Activated naive CD4-positive, alpha-beta T cell treated with anti-CD3 and anti-CD28 coated beads, Interleukin-2, amount 50 U/mL, for 24 hours (primary cell): ENCODE data around the gene MRPS33.

Source experiments
- H3K27ac Mint-ChIP-seq: one replicate; pipeline ENCODE4 v1.8.0; 2021; ENCODE audit warnings: mild to moderate bottlenecking, mixed read lengths
- H3K27me3 Mint-ChIP-seq: one replicate; pipeline ENCODE4 v1.8.0; 2021; ENCODE audit warnings: mixed read lengths
- H3K36me3 Mint-ChIP-seq: one replicate; pipeline ENCODE4 v1.8.0; 2021; ENCODE audit warnings: mixed read lengths
- H3K4me1 Mint-ChIP-seq: one replicate; pipeline ENCODE4 v1.8.0; 2021; ENCODE audit warnings: mixed read lengths
- H3K4me3 Mint-ChIP-seq: one replicate; pipeline ENCODE4 v1.8.0; 2021; ENCODE audit warnings: mild to moderate bottlenecking, mixed read lengths
- H3K9me3 Mint-ChIP-seq: one replicate; pipeline ENCODE4 v1.8.0; 2021; ENCODE audit warnings: mixed read lengths

Gene MRPS33

DNA sequence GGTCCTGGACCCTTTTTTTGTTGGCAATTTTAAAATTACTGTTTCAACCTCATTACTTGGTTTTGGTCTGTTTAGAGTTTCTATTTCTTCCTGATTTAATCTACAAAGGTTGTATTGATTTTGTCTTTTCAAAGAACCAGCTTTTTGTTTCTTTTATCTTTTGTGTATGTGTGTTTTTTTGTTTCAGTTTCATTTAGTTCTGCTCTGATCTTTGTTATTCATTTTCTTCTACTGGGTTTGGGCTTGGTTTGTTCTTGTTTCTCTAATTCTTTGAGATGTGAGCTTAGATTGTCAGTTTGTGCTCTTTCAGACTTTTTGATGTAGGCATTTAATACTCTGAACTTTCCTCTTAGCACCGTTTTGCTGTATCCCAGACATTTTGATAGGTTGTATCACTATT lies 8.5 kb upstream of the MRPS33 start:
- Mint-ChIP-seq H3K36me3 (peaks cover 6% of the 10 kb centered on the region), H3K9me3 (peaks cover 8% of the 10 kb centered on the region), H3K4me3 (peak overlapping the region; percentile 56), H3K27me3 (peaks cover 2% of the 10 kb centered on the region), H3K27ac (peak overlapping the region; percentile 79), H3K4me1 (peaks cover 20% of the 10 kb centered on the region)

- Mint-ChIP-seq H3K36me3 (peaks cover 3% of the 10 kb centered on the region), H3K9me3 (no peaks in the 10 kb centered on the region), H3K27ac (no peak overlapping the region), H3K4me1 (peaks cover 25% of the 10 kb centered on the region), H3K27me3 (peaks cover 4% of the 10 kb centered on the region), H3K4me3 (no peak overlapping the region)
Observed at GRCh38 chr7:141017555-141017954, 2.8 kb upstream of the MRPS33 start.

DNA sequence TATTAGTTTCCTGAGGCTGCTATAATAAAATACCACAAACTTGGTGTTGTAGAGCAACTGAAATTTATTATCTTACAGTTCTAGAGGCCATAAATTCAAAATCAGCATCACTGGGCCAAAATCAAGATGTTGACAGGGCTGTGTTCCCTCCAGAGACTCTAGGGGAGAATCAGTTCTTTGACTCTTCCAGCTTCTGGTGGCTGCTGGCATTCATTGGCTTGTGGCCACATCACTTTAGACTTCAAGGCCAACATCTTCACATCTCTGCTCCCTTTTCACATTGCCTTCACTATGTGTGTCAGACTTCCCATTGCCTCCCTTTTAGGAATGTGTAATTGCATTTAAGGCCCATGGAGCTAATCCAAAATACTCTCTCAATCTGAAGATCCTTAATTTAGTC lies 1.6 kb upstream of the MRPS33 start:
- Mint-ChIP-seq H3K9me3 (no peaks in the 10 kb centered on the region), H3K4me1 (peaks cover 34% of the 10 kb centered on the region), H3K27me3 (peaks cover 2% of the 10 kb centered on the region), H3K4me3 (no peak overlapping the region), H3K36me3 (peaks cover 3% of the 10 kb centered on the region), H3K27ac (no peak overlapping the region)

- peaks cover 2% of the 10 kb centered on the region for H3K27me3 Mint-ChIP-seq
- peak overlapping the region; percentile 100 for H3K27ac Mint-ChIP-seq
- H3K4me1 Mint-ChIP-seq: peaks cover 48% of the 10 kb centered on the region
- no peaks in the 10 kb centered on the region for H3K9me3 Mint-ChIP-seq
- peaks cover 12% of the 10 kb centered on the region for H3K36me3 Mint-ChIP-seq
- H3K4me3 Mint-ChIP-seq: peak overlapping the region; percentile 98
Observed at GRCh38 chr7:141014125-141014523, 628 bp downstream of the MRPS33 start.

GRCh38 chr7:141013345-141013715 lies 1.4 kb downstream of the MRPS33 start:
- H3K36me3 Mint-ChIP-seq: peaks cover 12% of the 10 kb centered on the region
- H3K4me3 Mint-ChIP-seq: peak overlapping the region; percentile 98

DNA sequence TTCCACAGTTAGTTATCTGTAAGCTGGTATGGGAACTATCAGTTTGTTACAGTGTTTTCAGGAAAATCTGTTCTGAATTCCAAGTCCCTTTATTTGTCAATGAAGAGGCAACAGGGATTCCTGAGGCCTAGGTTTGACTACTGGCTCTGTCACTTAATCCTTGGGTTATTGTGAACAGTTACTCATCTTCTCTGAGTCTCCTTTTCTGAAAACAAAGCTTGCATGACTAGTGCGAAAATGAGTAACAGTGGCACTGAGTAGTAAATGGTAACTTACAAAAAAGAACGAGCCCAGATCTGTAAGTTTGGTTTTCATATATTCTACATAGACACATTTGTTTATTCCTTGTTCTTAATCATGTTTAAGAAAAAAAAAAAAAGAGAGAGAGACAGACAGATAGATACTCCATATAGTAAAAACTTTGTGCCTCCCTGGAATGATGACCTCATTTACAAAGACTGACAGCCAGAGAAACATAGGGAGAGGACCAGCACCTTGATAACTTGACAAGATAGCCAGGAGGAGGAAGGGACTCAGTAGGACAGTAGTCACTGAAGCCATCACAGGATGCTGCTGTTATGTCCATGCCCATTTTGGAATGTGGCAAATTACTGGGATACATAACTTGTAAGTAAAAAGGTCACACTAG lies 1.9 kb downstream of the MRPS33 start:
- H3K27me3 Mint-ChIP-seq: peaks cover 2% of the 10 kb centered on the region
- H3K36me3 Mint-ChIP-seq: peaks cover 12% of the 10 kb centered on the region
- H3K4me3 Mint-ChIP-seq: peak overlapping the region; percentile 98
- peaks cover 48% of the 10 kb centered on the region for H3K4me1 Mint-ChIP-seq
- H3K27ac Mint-ChIP-seq: peak overlapping the region; percentile 100
- no peaks in the 10 kb centered on the region for H3K9me3 Mint-ChIP-seq

More at GRCh38 chr7:141013345-141013715, 1.4 kb downstream of the MRPS33 start:
- peak overlapping the region; percentile 100 for H3K27ac Mint-ChIP-seq
- H3K27me3 Mint-ChIP-seq: peaks cover 2% of the 10 kb centered on the region
- peaks cover 48% of the 10 kb centered on the region for H3K4me1 Mint-ChIP-seq
- H3K9me3 Mint-ChIP-seq: no peaks in the 10 kb centered on the region

DNA sequence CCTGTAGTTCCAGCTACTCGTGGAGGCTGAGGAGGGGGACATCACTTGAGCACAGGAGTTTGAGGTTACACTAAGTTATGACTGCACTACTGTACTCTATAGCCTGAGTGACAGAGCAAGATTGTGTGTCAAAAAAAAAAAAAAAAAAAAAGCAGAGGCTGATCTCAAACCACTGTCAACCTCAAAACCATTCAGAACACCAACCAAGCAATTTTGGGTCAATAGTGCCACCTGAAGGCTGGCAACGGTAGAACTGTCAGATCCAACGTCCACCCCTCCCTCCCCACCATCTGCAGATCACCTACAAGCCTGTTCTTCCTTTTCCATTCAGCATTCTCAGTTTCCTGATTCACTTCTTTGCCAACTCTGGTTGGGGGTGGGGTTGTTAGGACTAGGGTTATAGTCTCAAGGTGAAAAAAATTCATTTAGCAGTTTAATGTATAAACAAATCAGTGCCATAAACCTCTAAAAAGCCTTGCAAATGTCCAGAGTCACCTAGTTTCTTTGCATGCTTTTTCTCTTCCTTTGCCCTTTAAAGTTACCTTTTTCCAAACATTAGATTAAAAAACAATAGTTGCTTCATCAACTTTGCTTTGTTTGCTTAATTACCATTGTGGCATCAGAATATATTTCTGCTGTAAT lies 2.6 kb downstream of the MRPS33 start:
- Mint-ChIP-seq H3K4me1 (peaks cover 48% of the 10 kb centered on the region), H3K27me3 (no peaks in the 10 kb centered on the region), H3K36me3 (peaks cover 12% of the 10 kb centered on the region), H3K27ac (peak overlapping the region; percentile 100), H3K9me3 (no peaks in the 10 kb centered on the region), H3K4me3 (peak overlapping the region; percentile 98)

GRCh38 chr7:141011443-141011842 lies 3.3 kb downstream of the MRPS33 start:
- no peaks in the 10 kb centered on the region for H3K9me3 Mint-ChIP-seq
- H3K4me1 Mint-ChIP-seq: peaks cover 53% of the 10 kb centered on the region
- H3K4me3 Mint-ChIP-seq: no peak overlapping the region
- no peaks in the 10 kb centered on the region for H3K27me3 Mint-ChIP-seq
- peak overlapping the region; percentile 100 for H3K27ac Mint-ChIP-seq
- H3K36me3 Mint-ChIP-seq: peaks cover 12% of the 10 kb centered on the region

GRCh38 chr7:141003172-141004065 lies 11.3 kb downstream of the MRPS33 start:
- Mint-ChIP-seq H3K27me3 (no peaks in the 10 kb centered on the region), H3K9me3 (no peaks in the 10 kb centered on the region), H3K27ac (no peak overlapping the region), H3K36me3 (no peaks in the 10 kb centered on the region), H3K4me1 (peaks cover 12% of the 10 kb centered on the region), H3K4me3 (no peak overlapping the region)

DNA sequence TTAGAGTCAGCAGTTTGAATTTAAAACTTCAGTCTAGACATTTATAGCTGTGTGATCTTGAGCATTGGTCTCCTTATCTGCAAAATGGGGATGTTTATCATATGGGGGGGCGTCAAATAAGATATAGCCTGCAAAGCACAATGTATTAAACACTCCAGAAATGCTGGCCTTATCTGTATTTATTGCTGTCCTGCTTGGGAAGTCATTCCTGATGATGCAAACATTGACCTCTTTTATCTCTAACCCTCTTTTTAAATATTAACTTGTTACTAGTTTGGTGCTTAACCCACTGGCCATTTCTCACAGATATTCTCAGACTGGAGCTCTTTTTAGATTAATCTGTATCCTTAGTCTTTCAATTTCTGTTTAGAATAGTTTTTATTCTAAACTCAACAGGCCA lies 13.2 kb downstream of the MRPS33 start:
- H3K4me3 Mint-ChIP-seq: no peak overlapping the region
- no peaks in the 10 kb centered on the region for H3K9me3 Mint-ChIP-seq
- no peaks in the 10 kb centered on the region for H3K36me3 Mint-ChIP-seq
- H3K27ac Mint-ChIP-seq: no peak overlapping the region
- peaks cover 9% of the 10 kb centered on the region for H3K4me1 Mint-ChIP-seq
- H3K27me3 Mint-ChIP-seq: no peaks in the 10 kb centered on the region

DNA sequence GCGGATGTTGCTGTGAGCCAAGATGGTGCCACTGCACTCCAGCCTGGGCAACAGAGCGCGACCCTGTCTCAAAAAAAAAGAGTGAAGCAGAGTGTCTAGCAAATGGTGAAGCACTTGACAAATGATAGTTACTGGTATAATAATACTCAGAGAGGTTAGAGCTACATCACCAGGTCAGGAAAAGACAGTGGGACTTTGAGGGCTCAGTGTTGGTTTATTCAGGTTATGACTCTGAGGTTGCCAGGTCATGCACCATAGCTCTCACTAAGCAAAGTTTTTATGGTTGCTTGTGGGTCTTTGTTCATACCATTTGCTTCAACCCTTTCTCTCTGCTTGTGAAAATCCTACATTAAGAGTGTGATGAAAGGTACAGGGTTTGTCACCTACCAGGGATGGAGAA lies 13.6 kb downstream of the MRPS33 start:
- Mint-ChIP-seq H3K4me3 (no peak overlapping the region), H3K9me3 (no peaks in the 10 kb centered on the region), H3K36me3 (no peaks in the 10 kb centered on the region), H3K27me3 (peaks cover 2% of the 10 kb centered on the region), H3K4me1 (peaks cover 6% of the 10 kb centered on the region), H3K27ac (no peak overlapping the region)

DNA sequence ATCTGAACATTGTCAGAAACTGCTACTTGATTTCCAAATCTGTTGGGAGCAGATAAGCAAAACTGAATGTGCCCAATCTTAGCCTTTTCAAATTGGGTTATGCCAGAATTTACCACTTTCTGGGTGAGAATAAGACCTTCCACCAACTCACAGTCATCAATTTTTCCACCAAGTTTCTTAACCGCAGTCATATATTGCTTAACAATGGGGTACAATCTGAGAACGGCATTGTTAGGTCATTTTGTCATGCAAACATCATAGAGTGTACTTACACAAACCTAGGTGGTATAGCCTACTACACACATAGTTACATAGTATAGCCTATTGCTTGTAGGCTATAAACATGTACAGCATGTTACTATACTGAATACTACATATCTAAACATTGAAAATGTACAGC lies 16.0 kb downstream of the MRPS33 start:
- Mint-ChIP-seq H3K27me3 (peaks cover 2% of the 10 kb centered on the region), H3K36me3 (no peaks in the 10 kb centered on the region), H3K4me1 (no peaks in the 10 kb centered on the region), H3K4me3 (no peak overlapping the region), H3K27ac (no peak overlapping the region), H3K9me3 (no peaks in the 10 kb centered on the region)

DNA sequence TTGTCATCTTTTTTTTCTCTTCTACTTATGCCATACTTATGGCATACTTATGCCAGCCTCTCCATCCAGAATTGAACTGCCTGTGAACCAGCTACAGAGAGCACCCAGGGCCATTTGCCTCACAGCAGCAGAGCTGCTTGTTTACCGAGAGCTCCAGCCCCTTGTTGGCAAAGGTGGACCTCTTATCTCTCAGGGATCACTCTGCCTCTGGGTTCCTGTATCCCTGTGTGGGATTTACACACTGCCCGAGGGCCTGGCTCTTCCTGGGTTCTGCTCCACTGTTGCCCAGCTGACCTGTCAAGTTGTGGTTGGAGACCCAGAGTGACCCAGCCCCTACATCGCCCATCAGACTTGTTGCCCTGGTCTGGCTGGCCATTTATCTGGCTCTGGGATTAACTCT lies 22.3 kb downstream of the MRPS33 start:
- Mint-ChIP-seq H3K4me1 (no peaks in the 10 kb centered on the region), H3K9me3 (no peaks in the 10 kb centered on the region), H3K27me3 (peaks cover 3% of the 10 kb centered on the region), H3K36me3 (no peaks in the 10 kb centered on the region), H3K27ac (no peak overlapping the region), H3K4me3 (no peak overlapping the region)

- no peaks in the 10 kb centered on the region for H3K36me3 Mint-ChIP-seq
- no peak overlapping the region for H3K4me3 Mint-ChIP-seq
- peaks cover 4% of the 10 kb centered on the region for H3K27me3 Mint-ChIP-seq
Observed at GRCh38 chr7:140990193-140990962, 24.4 kb downstream of the MRPS33 start.

DNA sequence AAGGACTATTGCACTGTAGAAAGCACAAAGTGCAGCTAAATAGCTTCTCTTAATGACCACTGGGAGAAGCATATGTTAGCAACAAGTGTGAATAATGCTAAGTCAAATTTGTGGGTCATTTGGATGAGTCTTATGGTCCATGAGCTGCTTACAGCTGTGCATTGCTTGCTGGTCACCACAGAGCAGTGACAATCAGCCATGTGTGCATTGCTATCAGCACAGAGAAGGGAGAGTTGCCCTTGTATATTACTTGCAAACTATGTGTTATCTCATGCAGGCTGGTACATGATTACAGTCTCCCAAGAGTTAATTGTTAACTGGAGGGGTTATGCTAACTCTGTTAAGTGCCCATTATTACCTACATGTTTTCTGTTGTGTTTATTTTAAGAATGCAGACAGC lies 25.7 kb downstream of the MRPS33 start:
- Mint-ChIP-seq H3K27me3 (peaks cover 4% of the 10 kb centered on the region), H3K4me3 (no peak overlapping the region), H3K4me1 (no peaks in the 10 kb centered on the region), H3K36me3 (no peaks in the 10 kb centered on the region), H3K9me3 (peaks cover 4% of the 10 kb centered on the region), H3K27ac (no peak overlapping the region)

More at GRCh38 chr7:140990193-140990962, 24.4 kb downstream of the MRPS33 start:
- Mint-ChIP-seq H3K4me1 (no peaks in the 10 kb centered on the region), H3K9me3 (no peaks in the 10 kb centered on the region), H3K27ac (no peak overlapping the region)
